NCI-H524 treated with DMSO at 0.1 percent for 48 hours (cell line): ENCODE results near the gene CHST15.
"Not testable (repeated sequence)": the region's sequence is repeated elsewhere in the genome, so short reads cannot be mapped to it uniquely, and the experiment has no call there.

ENCODE experiments used
- DNase-seq: peaks from one replicate; lab custom pipeline; 2025; lab: John Stamatoyannopoulos, UW

CHST15 gene

GRCh38 chr10:124043310-124044142, 49.9 kb downstream of the CHST15 start:
- DNase-seq: no peak

GRCh38 chr10:124042656-124043309, 50.6 kb downstream of the CHST15 start:
- DNase-seq: no peak

- no peak for DNase-seq
Observed at GRCh38 chr10:124041675-124042445, 51.5 kb downstream of the CHST15 start.

DNA sequence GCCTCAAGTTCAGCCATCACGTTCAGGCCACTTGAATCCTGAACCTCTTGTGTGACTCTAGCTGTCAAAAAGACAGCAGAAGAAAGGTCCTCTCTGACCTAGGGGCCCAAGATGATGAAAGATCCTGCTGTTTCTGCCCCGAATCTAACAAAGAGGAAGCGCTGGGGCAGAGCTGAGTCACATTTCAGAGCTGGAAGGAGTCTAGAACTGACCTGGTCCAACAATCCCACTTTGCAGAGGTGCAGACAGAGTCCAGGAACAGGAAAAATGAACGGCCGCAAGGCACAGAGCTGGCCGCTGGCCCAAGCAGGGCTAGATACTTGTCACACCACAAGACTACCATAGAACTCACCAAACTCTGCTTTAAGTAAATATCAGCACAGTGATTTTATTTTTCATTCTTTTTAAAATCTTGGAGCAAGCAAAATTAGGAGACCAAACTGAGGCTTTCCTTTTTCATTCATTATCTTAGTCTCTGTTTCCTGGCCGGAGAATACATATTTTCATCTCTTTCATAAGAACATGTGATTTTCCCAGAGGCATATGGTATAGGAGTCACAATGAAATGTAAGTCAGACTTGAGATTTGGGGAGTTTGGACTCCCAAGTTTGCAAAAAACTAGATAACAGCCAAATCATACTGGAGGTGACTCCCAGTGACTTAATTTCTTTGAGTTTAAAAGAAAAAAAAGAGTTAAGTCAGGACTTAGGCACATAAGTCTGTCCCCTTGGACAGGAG, 52.8 kb downstream of the CHST15 start:
- no peak for DNase-seq

DNA sequence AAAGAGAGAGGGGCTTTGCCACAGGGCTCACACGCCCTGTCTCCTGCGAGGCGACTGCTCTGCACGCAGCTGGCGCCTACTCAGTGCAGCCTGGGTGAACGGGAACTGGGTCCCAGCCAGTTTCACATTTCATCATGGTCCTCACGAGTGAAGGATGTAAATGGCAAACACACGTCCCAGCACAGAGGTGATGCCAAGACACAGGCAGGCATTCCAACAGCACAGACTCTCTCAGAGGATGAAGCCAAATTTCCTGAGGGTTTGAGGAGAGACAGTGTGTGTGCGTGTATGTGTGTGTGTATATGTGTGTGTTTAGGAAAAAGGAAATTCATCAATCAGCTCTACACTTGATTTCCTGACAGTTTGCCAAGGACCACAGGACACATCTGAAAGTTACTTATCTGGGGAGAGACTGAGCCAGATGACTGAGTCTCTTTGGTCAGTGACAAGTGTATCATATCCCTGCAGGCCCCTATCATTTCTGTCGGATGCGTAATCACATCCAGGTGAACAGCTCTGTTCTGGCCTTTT, 53.9 kb downstream of the CHST15 start:
- DNase-seq: no peak

DNA sequence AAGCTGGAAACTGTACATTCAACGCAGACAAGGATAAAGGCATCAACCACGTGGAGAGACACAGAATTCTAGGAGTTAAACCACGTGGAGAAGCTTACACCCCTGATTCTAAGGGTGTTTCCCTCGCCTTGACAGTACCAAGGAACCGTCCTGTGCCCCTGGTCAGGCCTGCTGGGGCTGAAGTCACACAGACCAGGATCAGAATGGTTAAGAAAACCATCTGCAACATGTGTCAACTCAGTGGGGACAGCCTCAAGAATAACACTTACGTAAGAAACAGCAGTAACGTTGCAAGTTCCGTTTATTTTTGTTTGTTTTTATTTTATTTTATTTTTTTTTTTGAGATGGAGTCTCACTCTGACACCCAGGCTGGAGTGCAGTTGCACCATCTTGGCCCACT, 55.6 kb downstream of the CHST15 start:
- no peak for DNase-seq

DNA sequence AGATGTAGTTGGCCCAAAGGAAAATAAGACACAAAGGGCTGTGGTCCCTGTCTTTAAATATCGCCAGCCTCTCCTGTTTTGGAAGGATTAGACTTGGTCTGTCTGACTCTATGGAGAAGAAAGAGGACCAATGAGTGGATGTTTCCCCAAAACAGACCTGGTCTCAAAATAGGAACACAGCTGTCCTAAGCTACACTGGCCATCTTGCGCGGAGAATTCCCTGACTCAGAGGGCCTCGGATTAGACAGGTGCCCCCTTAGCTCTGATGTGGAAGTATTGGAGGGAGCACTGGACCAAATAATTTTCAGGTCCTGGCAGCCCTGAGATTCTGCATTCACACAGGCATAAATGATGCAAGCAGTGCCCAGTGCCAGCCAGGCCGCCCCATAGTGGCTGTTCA, 56.1 kb downstream of the CHST15 start:
- no peak for DNase-seq

GRCh38 chr10:124036746-124037145, 56.7 kb downstream of the CHST15 start:
- DNase-seq: no peak

- no peak for DNase-seq
Observed at GRCh38 chr10:124035928-124036558, 57.4 kb downstream of the CHST15 start.

DNA sequence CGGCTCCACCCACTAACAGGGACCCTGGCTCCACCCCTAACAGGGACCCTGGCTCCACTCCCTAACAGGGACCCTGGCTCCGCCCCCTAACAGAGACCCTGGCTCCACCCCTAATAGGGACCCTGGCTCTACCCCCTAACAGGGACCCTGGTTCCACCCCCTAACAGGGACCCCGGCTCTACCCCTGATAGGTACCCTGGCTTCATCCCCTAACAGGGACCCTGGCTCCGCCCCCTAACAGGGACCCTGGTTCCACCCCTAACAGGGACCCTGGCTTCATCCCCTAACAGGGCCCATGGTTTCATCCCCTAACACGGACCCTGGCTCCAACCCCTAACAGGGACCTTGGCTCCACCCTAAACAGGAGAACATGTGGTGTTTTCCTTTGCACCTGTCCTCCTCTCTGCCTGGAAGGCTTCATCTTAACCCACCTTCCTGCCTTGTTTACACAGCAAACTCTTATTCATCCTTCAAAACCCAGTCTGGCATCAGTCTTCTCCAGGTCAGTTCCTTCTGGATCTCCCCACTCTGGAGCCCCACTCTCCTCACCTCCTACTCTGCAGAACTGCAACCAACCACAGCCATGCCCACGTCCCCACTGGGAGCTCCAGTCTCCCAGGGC, 58.0 kb downstream of the CHST15 start:
- DNase-seq: no peak

- DNase-seq: not testable (repeated sequence)
Observed at GRCh38 chr10:124034576-124035305, 58.7 kb downstream of the CHST15 start.

DNA sequence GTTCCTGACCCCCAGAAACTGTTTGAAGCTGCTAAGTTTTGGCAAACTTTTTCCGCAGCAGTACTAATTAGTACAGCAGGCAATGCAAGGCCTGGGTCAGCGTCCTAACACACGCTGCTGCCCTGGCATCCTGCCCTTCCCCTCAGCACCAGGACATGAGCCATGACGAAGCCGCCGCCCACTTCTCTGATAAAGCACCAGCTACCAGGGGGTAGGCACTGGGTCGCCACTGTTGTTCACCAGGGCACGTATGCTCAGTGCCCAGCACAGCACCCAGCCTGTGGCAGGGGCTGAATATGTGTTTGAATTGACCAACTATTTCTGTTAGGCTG, 59.5 kb downstream of the CHST15 start:
- DNase-seq: no peak

- no peak for DNase-seq
Observed at GRCh38 chr10:124032971-124033886, 60.2 kb downstream of the CHST15 start.

DNA sequence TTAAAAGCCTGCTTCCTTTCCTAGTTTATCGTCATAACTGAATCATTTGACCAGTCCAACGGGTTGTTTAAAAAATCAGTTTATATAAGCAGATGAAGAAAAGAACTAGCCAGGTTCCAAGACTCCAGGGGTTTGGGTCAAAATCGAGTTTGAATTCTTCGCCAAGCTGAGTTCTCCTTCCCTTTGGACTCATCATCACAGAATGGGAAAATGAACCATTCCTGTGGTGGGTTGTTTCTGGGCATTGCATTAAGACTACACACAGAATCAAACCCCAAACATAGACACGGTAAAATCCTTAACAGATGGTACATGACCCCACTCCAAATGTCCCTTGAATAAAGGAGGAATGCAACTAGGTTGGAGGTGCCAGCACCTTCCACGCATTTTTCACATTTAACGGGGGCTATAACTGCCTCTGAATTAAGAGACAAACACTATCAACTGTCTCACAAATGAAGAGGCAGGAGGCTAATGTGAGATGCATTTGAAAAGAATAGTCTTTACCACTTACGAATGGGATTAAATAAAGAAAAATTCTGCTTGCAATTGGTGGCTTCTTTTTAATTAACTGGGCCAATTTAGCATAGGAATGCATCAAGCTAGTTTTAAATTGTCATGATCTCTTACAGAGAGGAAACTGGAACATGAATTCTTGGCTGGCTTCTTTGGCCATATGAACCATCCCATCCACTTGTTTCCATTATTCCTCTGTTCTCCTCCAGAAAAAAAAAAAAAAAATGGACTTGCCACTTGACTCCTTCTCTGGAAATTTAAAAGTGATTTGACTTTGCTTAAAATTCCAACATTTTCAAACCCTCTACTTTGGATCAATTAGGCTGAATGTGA, 61.1 kb downstream of the CHST15 start:
- DNase-seq: no peak

DNA sequence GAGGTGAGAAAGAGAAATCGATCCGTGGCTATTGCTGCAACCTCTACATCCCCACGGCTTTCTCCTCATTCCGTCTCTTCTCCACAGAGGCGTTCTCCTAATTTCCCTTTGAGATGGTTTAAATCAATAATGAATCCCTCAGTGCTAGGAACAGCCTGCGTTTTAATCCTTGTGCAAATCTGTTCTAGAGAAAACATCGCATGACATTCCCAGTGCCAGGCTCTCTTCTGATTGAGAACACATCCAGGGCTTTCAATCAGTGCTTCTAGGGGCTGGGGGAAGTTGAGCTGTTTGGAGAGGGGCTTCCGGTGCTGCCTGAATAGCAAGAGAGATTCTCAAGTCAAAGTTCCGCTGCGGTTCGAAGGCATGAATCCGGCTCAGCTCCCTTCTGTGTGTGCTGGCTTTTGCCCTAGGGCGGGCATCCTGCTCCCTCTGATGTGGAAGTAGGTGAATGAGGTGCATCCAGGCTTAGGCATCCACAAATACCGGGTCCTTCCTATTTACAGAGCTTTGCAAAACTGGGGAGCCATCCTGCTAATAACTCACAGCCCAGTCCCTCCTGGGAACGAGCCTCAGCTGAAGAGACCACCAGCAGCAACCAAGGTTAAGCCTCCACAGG, 62.8 kb downstream of the CHST15 start:
- DNase-seq: no peak

DNA sequence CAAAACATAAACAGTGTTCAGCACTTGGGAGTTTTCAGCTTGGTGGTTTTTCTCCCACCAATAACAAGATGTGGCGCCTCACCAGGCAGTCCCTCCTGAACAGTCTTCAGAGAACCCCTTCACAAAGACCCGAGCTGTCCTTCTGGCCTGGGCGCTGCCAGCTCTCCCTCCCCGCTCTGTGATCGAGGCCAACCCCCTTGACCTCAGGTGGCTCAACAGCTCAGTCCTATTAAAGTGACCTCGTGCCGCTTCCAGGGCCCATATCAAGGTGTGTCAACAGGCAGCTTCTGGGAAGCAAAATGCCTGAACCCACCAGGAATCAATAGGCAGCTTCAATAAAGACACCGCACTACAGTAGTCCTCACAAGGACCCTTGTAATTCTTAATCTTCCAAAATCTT, 63.3 kb downstream of the CHST15 start:
- DNase-seq: no peak

DNA sequence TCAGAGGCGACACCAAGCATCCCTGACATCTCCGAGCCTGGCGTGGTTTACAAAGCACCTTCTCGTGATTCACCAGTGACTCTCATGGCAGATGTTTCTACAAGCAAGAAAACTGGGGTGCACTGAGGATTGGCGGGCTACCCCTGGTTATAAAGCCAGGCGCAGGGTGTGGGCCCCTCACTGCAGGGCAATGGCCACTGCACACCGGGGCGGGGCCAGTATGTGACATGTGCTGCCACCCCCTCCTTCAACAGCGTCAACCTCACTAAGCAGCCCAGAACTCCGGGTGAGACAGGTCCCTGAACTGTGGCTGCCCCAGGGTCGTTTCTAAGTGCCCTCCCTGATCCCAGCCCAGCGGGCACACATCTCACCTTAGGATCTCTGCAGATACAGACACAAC, 63.8 kb downstream of the CHST15 start:
- no peak for DNase-seq
